Keratinocyte (primary cell): ENCODE data around the gene PRPF8. TPM values are rescaled to one million over a fixed set of nuclear protein-coding genes. Genes with fewer than 3 reads are reported as not detected.
"Not testable (repeated sequence)": the region's sequence is repeated elsewhere in the genome, so short reads cannot be mapped to it uniquely, and the experiment has no call there.

Experiments
- DNase-seq: peaks from one replicate; pipeline ENCODE4 v3.0.0-alpha.2; 2011; ENCODE audit warnings: low read depth, missing footprints, low spot score
- FAIRE-seq: peaks from 2 replicates; lab custom pipeline; 2011; peaks lifted over from hg19 to GRCh38; lab: Jason Lieb, UNC
- H2AFZ ChIP-seq: 2 replicates; pipeline ENCODE4 v1.6.0; 2012; ENCODE audit warnings: low read length, control low read depth, inconsistent platforms; ENCODE audit not compliant: control insufficient read depth
- H3K27ac ChIP-seq: 2 replicates; pipeline ENCODE4 v1.5.1; 2011; ENCODE audit warnings: low read length; ENCODE audit not compliant: control insufficient read depth, insufficient read depth
- H3K27me3 ChIP-seq: 3 replicates; pipeline ENCODE4 v1.6.0; 2011; ENCODE audit warnings: low read length; ENCODE audit not compliant: control insufficient read depth, insufficient read depth; ENCODE audit errors: extremely low read depth
- H3K36me3 ChIP-seq, 2 experiments: 2 replicates in 1 of 2; 3 replicates in 1 of 2; pipeline ENCODE4 v1.5.1; 2011; ENCODE audit warnings: low read length in 2 of 2, mild to moderate bottlenecking in 1 of 2; ENCODE audit not compliant: control insufficient read depth in 2 of 2, insufficient read depth in 2 of 2; ENCODE audit errors: extremely low read depth in 1 of 2
- H3K4me1 ChIP-seq: 3 replicates; pipeline ENCODE4 v1.5.1; 2011; ENCODE audit warnings: low read length; ENCODE audit not compliant: control insufficient read depth, insufficient read depth; ENCODE audit errors: extremely low read depth
- H3K4me2 ChIP-seq: 3 replicates; pipeline ENCODE4 v1.6.0; 2011; ENCODE audit warnings: low read depth, low read length; ENCODE audit not compliant: control insufficient read depth, insufficient read depth; ENCODE audit errors: extremely low read depth
- H3K4me3 ChIP-seq, 3 experiments: fragments of 200-600 bp in 1 of 3; sonication (generic) in 1 of 3; 2 replicates in 2 of 3; 3 replicates in 1 of 3; pipeline ENCODE4 v1.5.1; 2011 to 2016; ENCODE audit warnings: low read length in 3 of 3, mild to moderate bottlenecking in 3 of 3, control low read depth in 2 of 3, inconsistent platforms in 1 of 3, low read depth in 1 of 3, mixed read lengths in 1 of 3, mixed run types in 1 of 3, moderate library complexity in 1 of 3; ENCODE audit not compliant: control insufficient read depth in 2 of 3, insufficient read depth in 2 of 3; ENCODE audit errors: extremely low read depth in 1 of 3
- H3K79me2 ChIP-seq: 2 replicates; pipeline ENCODE4 v1.6.0; 2012; ENCODE audit warnings: low read length; ENCODE audit not compliant: control insufficient read depth, insufficient read depth
- H3K9ac ChIP-seq: 3 replicates; pipeline ENCODE4 v1.6.0; 2011; ENCODE audit warnings: low read length; ENCODE audit not compliant: control insufficient read depth, insufficient read depth; ENCODE audit errors: extremely low read depth
- H3K9me1 ChIP-seq: 3 replicates; pipeline ENCODE4 v1.6.0; 2011; ENCODE audit warnings: low read length; ENCODE audit not compliant: control insufficient read depth, insufficient read depth; ENCODE audit errors: extremely low read depth
- H3K9me3 ChIP-seq: 2 replicates; pipeline ENCODE4 v1.5.1; 2012; ENCODE audit warnings: low read depth, low read length; ENCODE audit not compliant: control insufficient read depth
- H4K20me1 ChIP-seq: 3 replicates; pipeline ENCODE4 v1.6.0; 2011; ENCODE audit warnings: low read length; ENCODE audit not compliant: control insufficient read depth, insufficient read depth; ENCODE audit errors: extremely low read depth
- CTCF ChIP-seq, 3 experiments: IDR thresholded peaks in 1 of 3; conservative IDR thresholded peaks in 1 of 3; optimal IDR thresholded peaks in 1 of 3; 2 replicates in 2 of 3; 3 replicates in 1 of 3; pipeline versions ENCODE3 to v1.5.1; 2011; ENCODE audit warnings: low read length in 3 of 3, mild to moderate bottlenecking in 3 of 3, moderate library complexity in 2 of 3, control low read depth in 1 of 3, inconsistent platforms in 1 of 3; ENCODE audit not compliant: insufficient read depth in 2 of 3; ENCODE audit errors: extremely low read depth in 1 of 3
- EZH2 ChIP-seq: IDR thresholded peaks from one replicate; pipeline ENCODE4 v1.6.1; 2012; ENCODE audit warnings: inconsistent platforms, mild to moderate bottlenecking, low read length, moderate library complexity
- dilution Hi-C: fragments of 300-500 bp; cut with MboI; formaldehyde crosslinking; loops from one replicate; pipeline ENCODE4 v1.7.0; 2020; ENCODE audit warnings: low sequenced_read_pairs; ENCODE audit not compliant: extremely low pct_ligation_motif_present
- polyA plus RNA-seq, 5 experiments: library from polyadenylated mRNA; depleted of rRNA in 3 of 5; stranded (reverse) in 3 of 5; stranded (forward) in 1 of 5; unstranded in 1 of 5; fragments of >200 nt; gene quantifications; 1 replicate in 1 of 5; 2 replicates in 3 of 5; 3 replicates in 1 of 5; pipeline versions ENCODE4 v1.2.1 to v1.2.3, GENCODE V29; 2011 to 2012; ENCODE audit warnings: missing spikeins in 2 of 5, low read depth in 1 of 5, low replicate concordance in 1 of 5

The PRPF8 gene
- polyA plus RNA-seq, 1 donor (not counting 4 experiments of a cell fraction or from before 2014, with no cell fraction given): 97.5 TPM

GRCh38 chr17:1653735-1654134 lies 30.9 kb downstream of the PRPF8 start:
- TF ChIP-seq EZH2: no peak
- no peak for TF ChIP-seq CTCF (optimal IDR thresholded peaks at IDR 0.05 in 1 of 3, IDR thresholded peaks at IDR 0.05 in 1 of 3, conservative IDR thresholded peaks at IDR 0.05 in 1 of 3; ENCODE audit: extremely low read depth in 1 of 3, insufficient read depth in 2 of 3, low read length in 3 of 3)

GRCh38 chr17:1652794-1653193 lies 31.9 kb downstream of the PRPF8 start:
- FAIRE-seq, H3K9ac ChIP-seq, H3K4me2 ChIP-seq, DNase-seq, H3K79me2 ChIP-seq, H3K9me1 ChIP-seq, H2AFZ ChIP-seq, H3K27me3 ChIP-seq, H4K20me1 ChIP-seq, H3K9me3 ChIP-seq, H3K27ac ChIP-seq, H3K4me3 ChIP-seq, dilution Hi-C loops: not testable (repeated sequence)
- Histone ChIP-seq H3K4me1 (peaks cover 16% of the 10 kb centered on the region), H3K36me3 (peaks cover 42% of the 10 kb centered on the region in 2 experiments)

More at GRCh38 chr17:1653735-1654134, 30.9 kb downstream of the PRPF8 start:
- H4K20me1 ChIP-seq: peaks cover 2% of the 10 kb centered on the region
- H3K9me1 ChIP-seq: no peaks in the 10 kb centered on the region
- peaks cover 9% of the 10 kb centered on the region for H3K4me1 ChIP-seq
- peaks cover 2% of the 10 kb centered on the region for H3K79me2 ChIP-seq
- dilution Hi-C loops: no loop called here
- no peak overlapping the region for H3K4me2 ChIP-seq
- H3K27ac ChIP-seq: no peak overlapping the region
- no peak overlapping the region for H3K9ac ChIP-seq
- H3K4me3 ChIP-seq: no peak overlapping the region
- no peak overlapping the region for H2AFZ ChIP-seq
- FAIRE-seq (no peak), DNase-seq (no peak)
- H3K36me3 ChIP-seq: peaks cover 47 to 51% of the 10 kb centered on the region in 2 experiments
- H3K27me3 ChIP-seq: no peaks in the 10 kb centered on the region
- no peaks in the 10 kb centered on the region for H3K9me3 ChIP-seq

- Histone ChIP-seq H3K9me3 (no peaks in the 10 kb centered on the region), H3K27ac (no peak overlapping the region), H2AFZ (no peak overlapping the region), H3K9me1 (no peaks in the 10 kb centered on the region), H3K4me1 (peaks cover 16% of the 10 kb centered on the region), H3K79me2 (no peaks in the 10 kb centered on the region), H3K4me2 (no peak overlapping the region), H3K36me3 (peaks cover 37 to 40% of the 10 kb centered on the region in 2 experiments), H3K9ac (no peak overlapping the region), H3K4me3 (no peak overlapping the region), H4K20me1 (peaks cover 2% of the 10 kb centered on the region), H3K27me3 (no peaks in the 10 kb centered on the region)
- DNase-seq (no peak), FAIRE-seq (no peak)
- TF ChIP-seq CTCF (optimal IDR thresholded peaks at IDR 0.05 in 1 of 3, IDR thresholded peaks at IDR 0.05 in 1 of 3, conservative IDR thresholded peaks at IDR 0.05 in 1 of 3; ENCODE audit: extremely low read depth in 1 of 3, insufficient read depth in 2 of 3, low read length in 3 of 3) (no peak), EZH2 (no peak)
- dilution Hi-C loops: no loop called here
Observed at GRCh38 chr17:1651559-1651844, 33.2 kb downstream of the PRPF8 start.
